Stimulated activated CD4-positive, alpha-beta T cell treated with anti-CD3 and anti-CD28 coated beads, Interleukin-4, amount 100 ng/mL, for 4 hours (primary cell): ENCODE results near the gene SH2D7.

Experiments used
- DNase-seq, 2 experiments: peaks; one replicate each; pipeline ENCODE4 v3.0.0-alpha.2; 2020

SH2D7 gene

DNA sequence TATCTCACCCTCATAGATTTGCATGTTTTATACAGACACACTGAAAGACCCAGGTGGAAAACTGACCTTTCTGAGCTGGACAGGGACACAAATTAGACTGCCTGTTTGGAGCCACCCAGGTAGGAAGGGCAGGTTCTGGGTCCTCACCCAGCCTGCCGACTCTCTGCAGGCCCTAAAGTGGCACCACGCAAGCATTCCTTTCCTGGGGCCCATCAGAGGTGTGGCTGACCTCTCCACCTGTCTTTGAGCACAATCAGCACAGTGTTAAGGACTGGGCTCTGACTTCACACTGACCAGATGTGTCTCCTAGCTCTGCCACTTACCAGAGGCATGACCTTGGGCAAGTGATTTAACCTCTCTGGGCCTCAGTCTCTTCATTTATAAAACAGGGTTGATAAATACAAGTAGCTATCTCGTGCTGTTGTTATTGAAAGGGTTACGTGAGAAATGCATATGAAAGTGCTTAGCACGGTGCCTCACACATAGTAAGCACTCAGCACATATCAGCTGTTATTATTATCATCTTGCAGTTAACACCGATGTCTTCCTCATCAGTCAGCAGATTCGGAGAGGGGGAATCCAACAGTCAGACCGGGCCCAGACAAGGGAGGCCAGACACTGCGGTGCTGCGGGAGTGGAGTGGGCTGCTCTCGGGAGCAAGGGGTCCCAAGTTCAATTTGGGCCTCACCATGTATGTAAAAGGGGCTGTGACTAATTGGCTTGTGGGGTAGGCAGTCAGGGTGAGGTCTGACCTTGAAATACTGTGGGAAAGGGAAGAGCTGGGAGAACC, 12.9 kb upstream of the SH2D7 start:
- DNase-seq: no peak

DNA sequence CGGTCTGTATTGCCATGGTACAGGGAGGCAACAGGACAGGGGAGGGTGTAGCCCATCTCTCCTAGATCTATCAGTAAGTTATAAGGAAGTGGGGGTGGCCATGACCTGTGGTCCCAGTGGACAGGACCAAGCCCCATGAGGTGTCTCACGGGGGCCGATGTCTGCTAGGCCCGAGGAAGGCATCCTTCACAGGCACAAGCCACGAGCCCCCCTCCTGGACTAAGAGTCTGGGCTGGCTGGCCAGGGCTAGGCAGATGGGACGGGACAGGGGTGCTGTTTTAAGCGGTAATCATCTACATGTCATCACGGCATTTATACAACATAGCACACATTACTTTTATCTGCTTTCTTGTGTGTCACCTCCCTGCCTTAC, 12.3 kb upstream of the SH2D7 start:
- no peak for DNase-seq

DNA sequence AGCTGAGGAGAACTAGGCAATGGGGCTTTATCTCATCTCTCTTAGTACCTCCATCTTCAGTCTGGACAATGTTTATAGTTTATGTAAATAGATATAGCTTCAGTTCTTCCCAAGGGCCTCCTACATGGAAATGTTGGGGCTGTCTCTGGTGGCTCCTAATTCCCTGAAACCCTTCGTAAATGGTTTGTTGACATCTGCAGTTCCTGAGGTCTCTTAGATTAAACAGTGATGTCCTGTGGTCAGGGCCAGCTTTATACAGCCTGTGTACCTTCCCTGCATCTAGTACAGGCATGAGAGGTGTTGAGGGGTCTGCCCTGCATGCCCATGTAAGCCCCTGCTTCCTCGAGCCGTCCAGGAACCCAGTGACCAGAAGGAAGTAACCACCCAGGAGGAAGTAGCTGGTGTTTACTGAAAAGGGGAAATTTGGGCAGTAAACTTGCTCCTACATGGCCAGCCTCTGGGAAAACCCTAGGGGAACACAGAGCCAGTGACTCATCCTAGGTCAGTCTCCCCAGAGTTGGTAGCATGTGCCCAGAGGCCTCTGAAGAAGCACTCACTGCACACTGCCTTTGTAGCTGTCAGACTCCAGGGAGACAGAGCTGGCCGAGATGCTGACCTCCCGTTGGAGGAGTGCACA, 10.1 kb upstream of the SH2D7 start:
- DNase-seq: no peak

DNA sequence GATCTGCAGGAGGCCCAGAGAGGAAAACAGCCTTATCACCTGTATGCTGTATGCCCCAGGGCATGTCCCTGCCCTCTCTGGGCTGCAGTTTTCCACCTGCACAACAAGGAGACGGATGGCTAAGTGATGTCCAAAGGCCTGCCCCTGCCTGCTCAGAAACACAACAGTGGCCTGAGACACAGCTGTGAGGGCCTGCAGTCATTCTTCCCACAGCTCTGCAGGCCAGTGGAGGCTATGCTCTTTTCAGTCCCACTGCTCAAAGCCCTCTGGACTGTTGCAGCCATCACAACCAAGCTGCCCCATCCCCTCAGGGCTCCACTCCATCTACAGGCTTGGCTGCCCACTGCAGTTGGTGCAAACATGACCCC, 9.6 kb upstream of the SH2D7 start:
- DNase-seq: no peak

DNA sequence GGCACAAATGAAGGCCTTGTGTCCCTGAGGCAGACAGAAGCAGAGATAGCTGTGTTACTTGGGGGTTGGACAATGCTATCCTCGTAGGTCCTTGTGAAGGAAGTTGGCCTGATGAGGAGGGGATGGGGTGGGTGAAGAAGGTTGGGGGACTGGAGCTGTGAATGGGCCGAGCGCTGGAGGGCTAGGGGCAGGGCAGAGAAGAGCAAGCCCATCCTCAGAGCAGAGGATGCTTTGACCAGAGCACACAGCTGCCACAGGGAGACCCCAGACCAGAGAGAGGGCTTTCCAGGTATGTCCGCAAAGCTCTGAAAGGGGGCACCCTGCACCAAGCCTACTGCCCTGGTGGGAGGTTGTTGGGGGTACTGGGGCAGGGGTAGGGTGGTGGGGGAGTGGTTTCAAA, 9.2 kb upstream of the SH2D7 start:
- DNase-seq: no peak

DNA sequence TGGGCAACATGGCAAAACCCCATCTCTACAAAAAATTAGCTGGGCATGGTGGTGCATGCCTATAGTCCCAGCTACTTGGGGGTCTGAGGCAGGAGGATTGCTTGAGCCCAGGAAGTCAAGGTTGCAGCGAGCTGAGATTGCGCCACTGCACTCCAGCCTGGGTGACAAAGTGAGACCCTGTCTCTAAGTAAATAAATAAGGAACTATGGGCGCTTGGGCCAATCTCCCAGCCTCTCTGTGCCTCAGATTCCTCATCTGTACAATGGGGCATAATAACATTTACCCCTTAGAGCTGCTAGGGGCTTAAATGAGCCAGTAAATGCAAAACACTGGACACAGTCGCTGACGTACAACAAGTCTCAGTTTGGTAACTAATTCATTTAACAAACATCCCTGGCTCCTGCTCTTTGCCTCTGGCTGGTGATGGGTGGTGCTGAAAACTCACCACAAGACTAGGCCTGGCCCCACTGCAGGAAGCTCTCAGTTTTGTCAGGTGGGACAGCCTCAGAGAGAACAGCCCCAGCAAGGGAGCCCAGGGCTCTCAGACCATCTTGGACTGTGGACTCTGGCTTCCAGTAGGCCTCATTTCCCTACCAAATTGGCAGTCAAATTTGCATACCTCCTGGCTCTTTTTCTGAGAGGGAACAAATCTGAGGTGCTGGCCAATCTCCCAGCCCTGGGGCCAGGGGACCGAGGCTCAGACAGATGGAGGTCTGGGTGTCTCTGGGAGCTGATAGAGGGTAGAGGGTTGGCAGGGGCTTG, 8.5 kb upstream of the SH2D7 start:
- no peak for DNase-seq

DNA sequence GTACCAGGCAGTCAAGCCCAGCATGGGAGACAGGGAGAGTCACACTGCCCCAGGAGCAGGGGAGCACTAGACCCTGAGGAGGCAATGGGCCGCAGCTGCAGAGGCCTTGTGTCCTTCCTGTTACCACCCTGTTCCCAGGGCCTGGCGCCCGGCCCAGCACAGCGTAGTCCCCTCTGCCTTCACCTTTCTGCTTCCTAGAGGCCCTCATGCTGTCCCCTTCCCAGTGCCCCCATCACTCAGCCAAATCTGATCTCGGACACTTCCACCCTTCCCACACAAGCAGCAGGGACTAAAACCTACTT, 8.0 kb upstream of the SH2D7 start:
- DNase-seq: no peak

DNA sequence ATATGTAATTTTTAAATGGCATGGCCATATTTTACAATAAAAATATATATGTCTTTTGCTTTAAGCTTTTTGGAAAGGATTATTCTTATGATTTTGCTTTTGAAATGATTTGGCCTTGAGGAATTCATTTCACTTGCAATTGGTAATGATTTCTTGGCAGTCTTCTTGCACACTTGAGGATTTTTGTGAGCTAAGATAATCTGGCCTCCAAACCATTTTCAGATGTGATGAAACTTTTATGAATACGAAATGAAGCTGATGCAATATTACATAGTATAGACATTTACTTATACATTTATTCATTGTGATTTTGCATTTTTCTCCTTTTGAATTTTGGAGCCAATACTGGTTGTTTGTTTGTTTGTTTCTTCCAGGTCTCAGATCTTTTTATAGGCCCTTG, 6.4 kb upstream of the SH2D7 start:
- no peak for DNase-seq

DNA sequence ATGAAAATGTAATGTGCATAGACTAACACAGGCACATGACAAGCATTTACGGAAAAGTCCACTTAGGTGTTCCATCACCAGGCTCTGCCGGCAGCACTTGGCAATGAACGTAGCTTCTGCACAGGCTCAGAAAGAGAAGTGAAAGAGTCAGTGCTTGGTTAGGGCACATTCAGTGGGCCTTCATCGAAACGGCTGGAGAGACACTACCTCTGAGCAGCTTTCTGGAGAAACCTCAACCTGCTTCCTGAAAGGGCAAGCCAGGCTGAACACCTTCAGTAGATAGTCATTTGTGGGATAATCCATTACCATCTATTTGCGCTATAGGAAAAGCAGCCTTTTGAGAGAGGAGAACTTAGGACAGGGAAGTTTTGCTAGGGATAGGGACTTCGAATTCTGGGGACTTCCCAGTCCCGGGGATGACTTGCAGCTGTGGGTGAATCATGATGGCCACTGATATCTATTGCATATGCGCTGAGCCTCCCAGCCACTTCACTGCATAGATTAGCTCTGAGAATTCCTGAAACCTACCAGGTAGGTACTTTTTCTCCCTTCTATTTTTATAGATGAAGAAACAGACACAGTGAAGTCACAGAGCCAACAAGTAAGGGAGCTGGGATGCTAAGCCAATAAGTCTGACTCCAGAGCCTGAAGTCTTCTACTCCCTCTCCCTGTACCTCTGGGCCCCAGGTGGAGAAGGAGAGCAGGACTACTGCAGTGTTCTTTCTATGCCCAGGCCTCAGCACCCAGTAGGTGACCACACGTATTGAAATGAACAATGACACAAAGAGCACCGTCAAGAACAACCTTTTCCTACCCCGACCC, 4.2 kb upstream of the SH2D7 start:
- DNase-seq: no peak

DNA sequence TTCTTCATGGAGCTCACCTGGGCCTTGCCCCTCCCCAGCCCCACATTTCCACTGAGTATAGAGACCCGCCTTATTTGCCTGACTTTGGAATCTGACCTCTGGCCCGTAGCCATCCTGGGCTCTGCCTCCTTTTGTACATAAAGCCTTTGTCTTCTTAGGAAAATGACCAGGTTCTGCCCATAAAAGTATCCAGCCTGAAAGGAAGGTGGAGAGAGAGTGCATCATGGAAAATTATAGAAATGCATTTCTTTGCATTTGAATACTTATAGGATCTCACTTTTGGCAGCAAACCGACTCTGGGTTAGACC, 3.6 kb upstream of the SH2D7 start:
- DNase-seq: no peak

DNA sequence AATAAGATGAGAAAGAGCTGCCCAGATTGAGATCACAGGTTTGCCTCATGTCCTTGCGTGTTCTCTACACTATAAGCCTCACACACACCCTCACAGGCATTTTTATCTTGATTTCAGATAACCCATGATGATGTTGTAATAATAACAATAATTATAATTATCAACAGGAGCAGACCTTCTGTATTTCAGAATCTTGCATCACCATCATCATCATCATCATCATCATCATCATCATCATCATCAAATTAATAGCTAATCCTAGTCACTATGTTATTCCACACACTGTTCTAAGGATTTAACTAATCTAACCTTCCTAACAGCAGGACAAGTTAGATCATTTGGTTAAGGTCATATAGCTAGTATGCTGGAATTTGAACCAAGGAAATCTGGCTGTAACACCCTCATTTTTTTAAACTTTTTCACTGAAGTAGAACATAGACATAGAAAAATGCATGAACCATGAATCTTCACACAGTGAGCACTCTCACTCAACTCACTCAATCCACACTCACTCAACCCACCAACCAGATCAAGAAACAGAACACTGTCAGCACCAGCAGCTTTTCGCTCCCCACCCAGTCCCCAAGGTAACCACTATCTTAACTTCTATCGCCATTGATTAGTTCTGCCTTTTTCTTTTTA, 1.8 kb upstream of the SH2D7 start:
- no peak for DNase-seq

DNA sequence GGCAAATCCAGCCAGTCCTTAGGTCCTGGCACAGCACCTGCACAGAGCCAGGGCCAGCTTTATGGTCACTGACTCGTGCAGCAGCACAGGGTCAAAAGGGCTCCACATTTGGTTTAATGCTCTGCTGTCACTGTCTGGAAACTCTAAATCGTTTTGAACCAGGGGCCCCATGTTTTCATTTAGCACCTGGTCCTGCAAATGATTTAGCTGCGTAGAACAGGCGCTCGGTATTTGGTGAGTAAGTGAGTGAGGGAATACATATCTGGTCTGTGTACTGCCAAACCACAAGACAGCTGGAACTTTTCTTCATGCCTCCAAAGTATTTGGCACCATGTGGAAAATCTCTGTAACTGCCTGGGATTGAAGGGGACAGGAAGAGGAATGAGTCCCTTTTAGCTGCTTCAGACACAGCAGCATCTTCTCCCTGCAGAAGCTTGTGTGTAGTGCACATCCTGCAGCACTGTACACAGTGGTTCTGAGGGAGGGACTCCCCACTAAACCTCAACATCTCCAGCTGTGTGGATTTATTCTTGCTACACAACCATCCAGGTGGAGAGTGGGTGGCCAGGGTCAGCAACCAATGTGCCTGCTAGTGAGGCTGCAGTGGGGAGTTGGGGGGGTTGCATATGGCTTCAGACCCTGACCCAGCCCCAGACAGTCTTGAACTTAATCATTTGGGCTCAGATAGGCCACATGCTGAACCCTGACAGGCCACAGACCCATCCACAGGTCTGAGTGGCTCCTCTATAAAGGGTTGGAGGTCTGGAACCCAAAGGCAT, 1.1 kb downstream of the SH2D7 start:
- DNase-seq: no peak

DNA sequence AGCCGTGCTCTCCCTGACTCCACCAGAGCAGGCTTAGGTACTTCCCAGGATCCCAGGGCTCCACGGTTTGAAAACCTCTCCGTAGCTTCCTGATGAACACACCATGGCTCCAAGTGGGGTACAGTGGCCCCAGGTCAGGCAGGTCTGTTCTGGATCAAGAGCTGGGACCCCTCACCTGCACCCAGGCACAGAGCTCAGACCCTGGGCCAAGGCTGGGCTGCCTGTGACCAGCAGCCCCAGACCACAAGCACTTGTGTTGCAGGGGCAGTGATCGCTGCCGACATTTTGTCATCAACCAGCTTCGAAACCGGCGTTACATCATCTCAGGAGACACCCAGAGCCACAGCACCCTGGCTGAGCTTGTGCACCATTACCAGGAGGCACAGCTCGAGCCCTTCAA, 5.3 kb downstream of the SH2D7 start:
- DNase-seq: no peak

DNA sequence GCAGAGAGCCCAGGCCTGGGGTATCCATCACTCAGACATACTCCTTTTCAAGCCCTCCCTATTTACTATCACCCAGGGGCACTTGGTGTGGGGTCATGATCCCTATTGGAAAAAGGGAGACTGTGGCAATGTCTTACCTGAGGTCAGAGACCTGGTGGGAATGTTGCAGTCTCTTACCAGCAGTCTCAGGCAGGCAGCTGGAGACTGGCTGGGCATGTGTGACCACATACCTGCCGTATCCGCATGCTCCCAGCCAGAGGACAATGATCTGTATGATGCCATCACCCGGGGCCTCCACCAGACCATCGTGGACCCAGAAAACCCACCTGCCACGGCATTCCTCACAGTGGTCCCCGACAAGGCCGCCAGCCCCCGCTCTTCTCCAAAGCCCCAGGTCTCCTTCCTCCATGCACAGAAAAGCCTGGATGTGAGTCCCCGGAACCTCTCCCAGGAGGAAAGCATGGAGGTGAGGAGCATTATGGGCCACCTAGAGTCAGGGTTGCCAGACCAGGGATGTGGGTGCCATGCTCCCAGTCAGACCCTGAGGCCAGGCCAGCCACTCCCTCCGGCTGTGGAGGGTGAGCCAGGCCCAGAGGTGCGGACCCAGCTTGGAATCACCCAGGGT, 5.9 kb downstream of the SH2D7 start:
- DNase-seq: no peak

DNA sequence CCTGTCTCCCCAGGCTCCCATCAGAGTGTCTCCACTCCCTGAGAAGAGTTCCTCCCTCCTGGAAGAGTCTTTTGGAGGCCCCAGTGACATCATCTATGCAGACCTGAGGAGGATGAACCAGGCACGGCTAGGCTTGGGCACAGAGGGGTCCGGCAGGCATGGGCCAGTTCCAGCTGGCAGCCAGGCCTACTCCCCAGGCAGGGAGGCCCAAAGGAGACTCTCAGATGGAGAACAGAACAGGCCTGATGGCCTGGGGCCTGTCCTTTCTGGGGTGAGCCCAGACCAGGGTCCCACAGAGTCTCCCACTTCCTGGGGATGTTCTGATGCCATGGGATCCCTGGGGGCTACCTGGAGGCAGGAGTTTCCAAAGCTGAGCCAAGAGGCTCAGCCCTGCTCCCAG, 8.5 kb downstream of the SH2D7 start:
- no peak for DNase-seq

DNA sequence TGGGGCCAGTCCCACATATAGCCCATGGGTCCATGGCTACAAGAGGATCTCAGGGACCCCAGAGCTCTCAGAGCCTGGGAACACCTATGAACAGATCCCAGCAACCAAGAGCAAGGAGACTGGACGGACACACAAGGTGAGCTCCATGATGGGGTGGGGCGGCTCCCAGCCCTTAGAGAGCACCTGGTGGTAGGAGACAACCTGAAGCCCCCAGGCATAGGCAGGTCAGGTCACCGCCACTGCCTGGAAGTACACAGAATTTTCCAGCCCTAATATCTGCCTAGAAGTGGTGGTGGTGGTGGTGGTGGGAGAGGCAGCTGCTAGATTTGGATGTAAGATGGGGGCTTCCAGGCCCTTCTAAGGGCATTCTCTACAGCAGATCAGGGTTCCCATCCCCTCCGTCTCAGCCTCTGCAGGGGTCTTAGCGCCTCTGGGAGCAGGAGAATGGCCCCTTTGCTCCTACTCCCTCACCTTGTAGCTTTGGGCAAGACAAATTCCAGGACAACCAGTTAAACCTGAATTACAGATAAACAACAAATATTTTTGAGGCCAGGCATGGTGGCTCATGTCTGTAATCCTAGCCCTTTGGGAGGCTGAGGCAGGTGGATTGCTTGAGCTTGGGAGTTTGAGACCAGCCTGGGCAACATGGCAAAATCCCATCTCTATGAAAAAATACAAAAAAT, 9.2 kb downstream of the SH2D7 start:
- DNase-seq: no peak

DNA sequence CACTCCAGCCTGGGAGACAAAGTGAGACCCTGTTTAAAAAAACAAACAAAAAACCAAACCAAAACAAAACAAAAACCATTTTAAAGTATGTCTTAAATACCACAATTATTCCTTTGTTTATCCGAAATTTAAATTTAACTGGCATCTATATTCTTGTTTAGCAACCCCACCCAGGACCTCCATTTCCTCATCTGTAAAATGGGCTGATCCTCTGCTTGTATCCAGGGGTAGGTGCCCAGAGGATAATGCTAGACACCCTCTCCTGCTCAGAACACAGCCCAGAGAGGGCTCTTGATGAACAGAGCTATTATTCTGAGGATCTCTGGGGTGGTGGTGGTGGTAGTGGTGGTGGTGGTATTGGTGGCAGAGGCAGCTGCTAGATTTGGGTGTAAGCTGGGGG, 9.8 kb downstream of the SH2D7 start:
- no peak for DNase-seq

DNA sequence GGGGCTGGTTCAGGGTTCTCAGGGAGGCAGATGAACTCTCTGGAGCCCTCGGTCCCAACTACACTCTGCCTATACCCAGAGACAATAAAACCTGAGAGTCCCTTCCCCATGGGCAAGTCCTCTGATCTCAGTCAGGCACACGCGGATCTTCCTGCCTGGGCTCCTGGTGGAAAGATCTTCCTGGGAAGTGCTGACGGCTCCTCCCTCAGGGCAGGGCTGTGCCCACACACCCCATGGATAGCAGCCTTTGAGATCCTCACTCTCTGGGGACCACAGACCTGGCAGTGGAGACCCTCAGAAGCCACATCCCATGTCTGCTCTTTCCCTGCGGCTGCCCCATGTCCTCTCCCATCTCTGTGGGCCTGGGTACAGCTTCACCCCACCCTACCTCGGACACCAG, 10.4 kb downstream of the SH2D7 start:
- no peak for DNase-seq

DNA sequence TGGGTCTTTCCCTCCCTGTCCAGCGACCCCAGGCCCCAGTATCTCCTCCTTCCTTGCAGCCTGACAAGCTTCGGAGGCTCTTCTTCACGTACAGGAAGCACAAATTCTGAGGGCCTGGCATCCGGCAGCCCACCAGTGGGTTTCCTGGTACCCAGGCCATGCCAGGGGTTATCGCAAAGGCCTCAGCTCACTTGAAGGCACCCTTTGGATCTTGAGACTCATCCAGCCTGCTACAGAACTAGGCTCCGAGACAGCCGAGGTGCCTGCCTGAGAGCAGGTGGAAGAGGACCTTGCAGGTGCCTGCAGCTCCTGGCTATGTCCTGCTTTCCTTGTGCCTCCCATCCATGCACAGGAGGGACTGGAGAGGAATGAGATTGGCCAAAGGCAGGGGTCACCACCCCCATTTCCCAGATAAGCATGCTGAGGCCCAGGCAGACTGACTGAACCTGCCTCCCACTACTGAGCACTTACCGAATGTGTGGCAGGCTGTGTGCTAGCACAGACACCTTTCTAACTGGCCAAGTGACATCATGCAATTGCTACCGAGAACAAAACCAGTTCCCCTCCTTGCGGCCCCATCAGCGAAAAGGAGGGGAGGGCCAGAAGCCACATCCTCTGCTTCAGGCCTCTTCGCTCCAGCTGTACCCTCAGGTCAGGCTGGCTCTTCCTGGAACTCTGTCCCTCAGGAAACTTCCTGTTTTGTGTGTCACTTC, 11.2 kb downstream of the SH2D7 start:
- DNase-seq: peak; percentile 24

DNA sequence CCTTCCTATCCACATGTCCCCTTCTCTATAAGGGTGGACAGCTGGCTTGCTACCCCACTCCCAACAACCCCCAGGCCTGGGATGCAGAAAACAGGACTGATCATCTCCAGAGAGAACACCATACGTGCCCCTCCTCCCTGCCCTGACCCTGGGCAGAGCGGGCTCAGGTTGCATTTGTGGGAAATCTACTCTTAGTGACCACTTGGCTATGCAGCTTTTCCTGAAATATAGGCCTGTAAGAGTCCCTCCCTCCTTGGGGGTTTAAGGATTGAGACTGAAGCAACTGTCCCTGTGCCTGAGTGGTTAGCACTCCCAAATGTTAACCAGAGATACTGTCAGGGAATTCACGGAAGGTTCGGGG, 11.7 kb downstream of the SH2D7 start:
- DNase-seq: no peak
